Ramos (cell line): ENCODE data around the gene RRAGD.

Experiments used
- in situ Hi-C: fragments of 300-500 bp; cut with MboI; formaldehyde crosslinking; loops from one replicate; pipeline ENCODE4 v1.14.3; 2022; ENCODE audit warnings: low sequenced_read_pairs; ENCODE audit not compliant: unreplicated experiment

Gene RRAGD

DNA sequence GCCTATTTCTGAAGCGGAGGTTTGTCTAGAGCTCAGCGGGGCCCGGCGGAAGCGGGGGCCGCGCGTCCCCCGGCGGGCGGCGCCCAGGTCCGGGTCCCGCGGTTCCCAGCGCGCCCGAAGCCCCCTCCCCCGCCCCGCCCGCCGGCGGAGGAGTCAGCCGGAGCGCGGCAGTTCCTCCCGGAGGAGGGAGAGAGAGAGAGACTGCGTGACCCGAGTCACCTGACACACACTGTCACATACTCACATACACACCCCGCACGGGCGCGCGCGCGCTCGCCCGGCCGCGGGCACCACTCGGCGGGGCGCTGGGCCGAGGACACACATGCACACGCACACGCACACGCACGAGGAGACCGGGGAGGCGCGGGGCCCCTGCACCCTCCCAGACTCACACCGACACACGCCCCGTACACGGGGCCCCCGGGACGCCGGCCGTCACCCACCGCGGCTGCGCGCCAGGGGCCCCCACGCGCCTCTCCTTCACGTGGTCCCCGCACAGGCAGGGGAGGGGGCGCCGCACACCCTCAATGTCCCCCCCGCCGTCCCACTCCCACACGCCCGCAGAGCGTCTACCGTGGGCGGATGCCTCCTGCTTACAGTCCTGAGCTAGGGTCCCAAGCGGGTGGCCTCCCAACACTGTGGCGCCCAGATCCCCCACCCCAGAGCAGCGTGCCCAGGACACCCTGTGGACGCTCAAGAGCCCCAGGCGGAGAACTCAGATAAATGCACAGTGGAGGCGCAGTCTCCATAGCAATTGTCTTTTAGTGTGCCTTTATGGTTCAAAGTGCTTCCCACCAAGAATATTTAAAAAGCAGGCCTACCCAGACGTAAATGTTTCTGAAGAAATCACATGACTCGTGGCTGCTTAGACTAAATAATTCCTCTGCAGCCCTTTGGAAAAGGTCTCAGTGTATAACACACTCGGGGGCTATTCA is at the start of gene RRAGD:
Gene RRAGD, minus strand, starts transcription at position 203 of the 935 bp plus-strand sequence. CDS start 280 bp downstream, outside the sequence.
- in situ Hi-C loops, result no loop called here

- in situ Hi-C loops, result no loop called here
Measured at GRCh38 chr6:89460713-89461112, 48.6 kb upstream of the RRAGD start.

- in situ Hi-C loops, result no loop called here
Measured at GRCh38 chr6:89459501-89459900, 47.4 kb upstream of the RRAGD start.

DNA sequence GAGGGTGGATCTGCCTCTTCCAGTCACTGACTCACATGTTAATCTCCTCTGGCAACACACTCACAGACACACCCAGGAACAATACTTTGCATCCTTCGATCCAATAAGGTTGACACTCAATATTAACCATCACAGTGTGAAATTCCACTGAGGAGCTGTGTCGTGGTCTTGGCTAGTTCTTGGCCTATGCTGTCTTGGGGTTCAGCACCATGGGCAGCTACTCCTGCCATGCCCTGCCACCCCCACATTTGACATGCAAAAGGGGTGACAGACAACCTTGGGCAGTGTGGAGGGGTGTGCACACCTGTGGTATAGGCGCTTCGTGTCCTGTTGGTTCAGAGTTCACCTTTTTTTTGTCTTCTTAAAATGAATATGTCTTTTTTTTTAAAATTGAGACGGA is 46.6 kb upstream of the RRAGD start:
- in situ Hi-C loops, result no loop called here

GRCh38 chr6:89454300-89454699 is 42.2 kb upstream of the RRAGD start:
- in situ Hi-C loops, result no loop called here

DNA sequence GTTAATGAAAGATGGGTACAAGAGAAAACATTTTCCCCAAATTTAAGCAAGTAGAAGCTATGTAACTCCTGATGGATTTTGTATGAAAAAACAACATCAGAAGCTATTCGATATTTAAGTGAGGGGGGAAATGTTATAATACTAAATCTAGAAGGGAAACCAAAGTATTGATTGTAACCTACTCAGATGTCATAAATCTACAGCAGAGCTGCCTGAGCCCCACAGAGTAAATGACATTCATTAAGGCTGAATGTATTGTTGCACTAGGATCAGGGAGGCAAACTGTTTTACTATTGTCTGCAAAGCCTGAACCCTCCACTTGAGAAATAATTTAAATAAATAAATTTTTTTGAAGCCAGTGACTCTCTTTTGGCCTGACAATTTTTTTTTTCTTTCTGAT is 40.2 kb upstream of the RRAGD start:
- in situ Hi-C loops, result no loop called here

GRCh38 chr6:89449193-89449592 is 37.1 kb upstream of the RRAGD start:
- in situ Hi-C loops, result loop anchor here (25.0 kb wide), 1 partner anchor 163 kb away; no protein-coding TSS in a partner anchor

DNA sequence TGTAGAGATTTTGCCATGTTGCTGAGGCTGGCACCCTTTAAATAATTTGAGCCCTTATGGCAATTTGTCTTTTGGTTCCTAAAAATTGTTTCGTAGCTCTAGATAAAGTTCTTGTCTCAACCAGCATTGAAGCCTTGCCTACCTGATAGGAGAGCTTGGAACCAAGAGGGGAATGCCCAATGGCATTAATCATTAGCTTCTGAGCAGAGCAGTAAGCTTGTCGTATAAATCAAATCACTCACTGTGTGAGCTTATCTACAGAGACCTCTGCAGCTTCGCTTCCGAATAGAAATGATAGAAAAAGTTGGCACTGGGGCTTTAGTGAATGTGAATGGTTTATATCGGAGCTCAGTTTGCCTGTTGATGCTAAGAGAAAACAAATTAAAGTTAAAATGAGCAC is 31.6 kb upstream of the RRAGD start:
- in situ Hi-C loops, result loop anchor here (25.0 kb wide), 1 partner anchor 169 kb away; no protein-coding TSS in a partner anchor

DNA sequence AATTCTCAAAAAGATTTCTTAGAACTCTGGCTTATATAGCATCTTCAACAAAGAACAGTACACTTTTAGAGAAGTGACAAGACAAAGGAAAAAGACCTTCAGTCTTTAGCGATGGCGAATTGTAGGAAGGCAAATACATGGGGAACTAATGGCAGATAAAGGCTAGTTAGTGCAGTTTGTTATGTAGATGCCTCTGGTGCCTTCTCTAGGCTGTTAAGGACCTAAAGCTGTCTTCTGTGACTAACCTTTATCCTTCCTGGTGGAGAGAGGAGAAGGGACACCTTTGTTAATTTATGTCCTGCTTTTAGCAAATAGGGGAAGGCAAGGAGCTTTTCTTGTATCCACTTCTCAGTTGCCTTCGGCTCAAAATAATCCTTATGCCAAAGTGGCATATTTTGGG is 28.1 kb upstream of the RRAGD start:
- in situ Hi-C loops, result loop anchor here (25.0 kb wide), 1 partner anchor 172 kb away; no protein-coding TSS in a partner anchor

DNA sequence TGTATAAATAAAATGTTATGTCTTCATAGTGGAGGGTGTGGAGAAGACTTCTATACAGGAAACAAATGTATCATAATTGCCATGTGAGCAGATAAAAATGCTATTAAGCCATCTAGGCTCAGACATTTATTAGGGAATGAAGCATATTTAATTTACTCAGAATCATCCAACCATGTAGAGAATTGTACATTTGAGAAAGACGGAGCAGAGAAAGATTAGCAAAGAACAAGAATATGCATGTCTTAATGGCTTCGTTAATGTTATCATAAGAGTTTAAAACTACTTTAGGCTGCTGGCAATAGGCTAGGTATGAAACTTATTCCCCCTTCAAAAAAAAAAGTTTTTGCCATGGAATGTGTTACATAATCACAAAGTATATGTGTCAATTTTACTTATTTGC is 26.9 kb upstream of the RRAGD start:
- in situ Hi-C loops, result loop anchor here (25.0 kb wide), 1 partner anchor 173 kb away; no protein-coding TSS in a partner anchor

DNA sequence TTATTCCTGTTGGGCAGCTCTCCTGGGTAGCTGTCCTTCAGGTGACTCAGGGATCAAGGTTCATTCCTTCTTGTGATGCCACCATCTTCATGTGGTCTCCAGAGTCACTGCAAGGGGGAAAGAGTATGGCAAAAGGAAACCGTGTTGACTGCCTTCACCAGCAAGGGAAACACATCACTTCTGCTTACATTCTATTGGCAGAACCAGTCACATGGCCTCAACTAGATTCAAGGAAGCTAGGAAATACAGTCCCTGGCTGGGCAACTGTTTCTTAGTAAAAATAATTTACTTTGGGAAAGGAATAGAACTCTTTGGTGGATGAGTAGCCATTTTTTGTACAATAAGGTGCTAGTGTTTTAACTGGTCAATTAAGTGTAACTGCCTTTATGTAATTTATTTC is 26.2 kb upstream of the RRAGD start:
- in situ Hi-C loops, result loop anchor here (25.0 kb wide), 1 partner anchor 174 kb away; no protein-coding TSS in a partner anchor

DNA sequence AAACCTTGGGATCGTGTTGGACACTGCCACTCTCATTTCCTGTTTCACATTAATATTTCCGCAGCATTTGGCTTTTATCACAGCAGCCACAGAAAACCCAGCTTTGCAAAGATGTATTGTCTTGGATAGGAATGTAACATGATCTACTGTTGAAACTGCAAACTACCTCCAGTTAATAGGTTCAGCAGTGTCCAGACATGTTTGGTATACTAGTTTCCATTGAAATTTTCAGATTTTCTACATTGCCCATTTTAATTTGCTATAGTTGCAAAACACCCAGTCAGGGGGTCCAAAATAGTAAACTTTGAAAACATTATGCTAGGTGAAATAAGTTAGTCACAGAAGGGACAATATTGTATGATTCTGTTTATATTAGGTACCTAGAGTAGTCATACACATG is 24.2 kb upstream of the RRAGD start:
- in situ Hi-C loops, result loop anchor here (25.0 kb wide), 1 partner anchor 176 kb away; no protein-coding TSS in a partner anchor

DNA sequence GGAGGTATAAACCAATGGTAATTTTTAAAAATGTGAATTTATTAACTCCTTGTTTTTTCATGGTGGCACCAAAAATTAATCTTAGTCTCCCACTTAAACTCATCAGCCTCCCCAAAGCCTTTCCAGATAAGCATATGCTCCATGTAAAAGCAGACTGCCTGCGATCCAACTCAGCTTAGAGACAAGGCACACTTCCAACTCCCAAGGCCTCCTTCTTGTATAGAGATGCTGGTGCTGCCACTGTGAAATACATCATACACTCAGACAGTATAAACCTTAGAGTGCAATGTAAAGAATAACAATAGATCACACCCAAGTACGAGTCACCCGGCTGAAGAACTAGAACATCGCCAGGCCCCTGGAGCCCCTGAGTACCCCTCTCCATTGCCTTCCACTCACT is 22.9 kb upstream of the RRAGD start:
- in situ Hi-C loops, result loop anchor here (25.0 kb wide), 1 partner anchor 177 kb away; no protein-coding TSS in a partner anchor

GRCh38 chr6:89434150-89434499 is 22.1 kb upstream of the RRAGD start:
- in situ Hi-C loops, result loop anchor here (25.0 kb wide), 1 partner anchor 178 kb away; no protein-coding TSS in a partner anchor

- in situ Hi-C loops, result loop anchor here (25.0 kb wide), 1 partner anchor 179 kb away; no protein-coding TSS in a partner anchor
Measured at GRCh38 chr6:89433252-89434149, 21.4 kb upstream of the RRAGD start.

GRCh38 chr6:89432875-89433251 is 20.8 kb upstream of the RRAGD start, which contains the start of gene ANKRD6:
ANKRD6 (plus strand) TSS chr6:89433152; CDS start chr6:89566977, 133,825 bp downstream.
- in situ Hi-C loops, result loop anchor here (25.0 kb wide), 1 partner anchor 179 kb away; no protein-coding TSS in a partner anchor

GRCh38 chr6:89430201-89430962 is 18.3 kb upstream of the RRAGD start:
- in situ Hi-C loops, result loop anchor here (25.0 kb wide), 1 partner anchor 182 kb away; no protein-coding TSS in a partner anchor

- in situ Hi-C loops, result no loop called here
Measured at GRCh38 chr6:89416796-89417195, 4.7 kb upstream of the RRAGD start.

- in situ Hi-C loops, result no loop called here
Measured at GRCh38 chr6:89415185-89415584, 3.1 kb upstream of the RRAGD start.
